Suprapubic skin (tissue), 3 donors: ENCODE measurements around the gene PROKR2.

ENCODE experiments used
- CTCF ChIP-seq, 2 donors: fragments of 200-600 bp in 1 of 2; fragments of 450-650 bp in 1 of 2; sonication (generic) in 1 of 2; IDR thresholded peaks; one replicate each; pipeline ENCODE4 v1.5.1; 2016 to 2019; ENCODE audit warnings: antibody characterized with exemption in 2 of 2, mild to moderate bottlenecking in 1 of 2, moderate library complexity in 1 of 2
- EP300 ChIP-seq: sonication (generic); formaldehyde crosslinking; IDR thresholded peaks from one replicate; pipeline ENCODE4 v1.6.1; 2017; ENCODE audit warnings: antibody characterized with exemption
- POLR2A ChIP-seq, 2 donors: fragments of 450-650 bp; IDR thresholded peaks; one replicate each; pipeline ENCODE4 v1.6.1; 2017; ENCODE audit warnings: antibody characterized with exemption in 2 of 2, mild to moderate bottlenecking in 2 of 2, moderate library complexity in 2 of 2

GRCh38 chr20:5313916-5314315 is 2.8 kb downstream of the PROKR2 start:
- no peak for TF ChIP-seq POLR2A (IDR thresholded peaks at IDR 0.05)
- TF ChIP-seq CTCF (IDR thresholded peaks at IDR 0.05): no peak
- no peak for TF ChIP-seq EP300
